Lung (tissue), 12 donors: Measurements from ENCODE around the gene PCDH8. TPM values are rescaled to one million over a fixed set of nuclear protein-coding genes. Genes with fewer than 3 reads are reported as not detected.

Experiments used
- ATAC-seq: fragments of 200-7000 bp; cut with Tn5 transposase; one replicate; pipeline ENCODE4 v1.9.1; 2020; ENCODE audit warnings: moderate number of reproducible peaks; ENCODE audit not compliant: insufficient read depth, low FRiP score
- DNase-seq, 3 donors: peaks; one replicate each; pipeline ENCODE4 v3.0.0-alpha.2; 2013 to 2017
- H3K27ac ChIP-seq, 2 donors: one replicate each; pipeline ENCODE4 v1.5.1; 2013; ENCODE audit warnings: mild to moderate bottlenecking in 2 of 2, moderate library complexity in 2 of 2, control low read depth in 1 of 2, inconsistent platforms in 1 of 2, low read depth in 1 of 2, low read length in 1 of 2
- H3K27me3 ChIP-seq, 3 donors: one replicate each; pipeline ENCODE4 v1.5.1; 2013; ENCODE audit warnings: low read length in 2 of 3; ENCODE audit not compliant: control insufficient read depth in 3 of 3, insufficient read depth in 3 of 3
- H3K36me3 ChIP-seq, 4 donors: one replicate each; pipeline ENCODE4 v1.5.1; 2013; ENCODE audit warnings: low read length in 4 of 4, mild to moderate bottlenecking in 1 of 4, moderate library complexity in 1 of 4; ENCODE audit not compliant: control insufficient read depth in 4 of 4, insufficient read depth in 4 of 4
- H3K4me1 ChIP-seq, 5 donors: one replicate each; pipeline ENCODE4 v1.5.1; 2013; ENCODE audit warnings: low read length in 5 of 5, mild to moderate bottlenecking in 2 of 5, moderate library complexity in 1 of 5; ENCODE audit not compliant: control insufficient read depth in 5 of 5, insufficient read depth in 5 of 5
- H3K4me3 ChIP-seq: one replicate; pipeline ENCODE4 v1.5.1; 2013; ENCODE audit warnings: mild to moderate bottlenecking, control low read depth, moderate library complexity
- H3K9ac ChIP-seq, 2 donors: one replicate each; pipeline ENCODE4 v1.5.1; 2013; ENCODE audit warnings: low read length in 2 of 2, control low read depth in 1 of 2; ENCODE audit not compliant: insufficient read depth in 1 of 2
- H3K9me3 ChIP-seq, 4 donors: one replicate each; pipeline ENCODE4 v1.5.1; 2013; ENCODE audit warnings: low read length in 3 of 4, mild to moderate bottlenecking in 1 of 4, moderate library complexity in 1 of 4; ENCODE audit not compliant: control insufficient read depth in 4 of 4, insufficient read depth in 3 of 4
- WGBS, 2 donors: extraction: QIAGEN DNeasy Blood & Tissue Kit; methylation state at CpG; one replicate each; pipeline ENCODE4 v1.1.7; 2013; 5-methylcytosine and 5-hydroxymethylcytosine counted together
- polyA plus RNA-seq, 2 donors: library from polyadenylated mRNA; stranded (reverse); fragments of 200-250 nt; gene quantifications; one replicate each; pipeline ENCODE4 v1.2.1, GENCODE V29; 2013
- total RNA-seq, 2 donors: library from RNA; depleted of rRNA in 1 of 2; stranded (reverse); fragments of >200 nt in 1 of 2; gene quantifications; one replicate each; pipeline ENCODE4 v1.2.1, GENCODE V29; 2014 to 2021
- TF ChIP-seq, protein P1 (sequence below): IDR thresholded peaks from 2 replicates; pipeline ENCODE4 v1.5.1; 2012; ENCODE audit warnings: mild to moderate bottlenecking; ENCODE audit errors: control extremely low read depth, extremely low read depth
- donor health status: control.
- donor health status: control.
- donor health status: Bipolar disorder and iron deficiency.
- donor health status: healthy.
- donor health status: DM: yes; HTN: yes; CAD: no.

PCDH8 gene
- total and polyA plus RNA-seq, 4 donors = 0.06 to 0.28 TPM; not detected in 2

DNA sequence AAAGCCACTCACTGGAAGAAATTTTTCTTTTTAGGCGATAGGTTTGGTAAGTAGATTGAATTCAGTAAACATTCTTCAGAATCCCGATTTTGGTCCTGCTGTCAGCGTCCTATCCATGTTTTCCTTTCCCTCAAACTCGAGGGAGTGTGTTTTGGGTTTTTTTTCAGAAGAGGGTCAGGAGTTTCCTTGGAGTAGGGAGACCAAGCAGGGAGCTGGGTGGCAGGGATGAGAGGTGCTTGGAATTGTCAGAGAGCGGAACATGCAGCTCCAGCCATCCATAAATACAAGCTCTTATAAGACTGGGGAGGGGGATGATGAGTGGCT, 1.6 kb upstream of the PCDH8 start:
- Histone ChIP-seq H3K27ac (no peak overlapping the region), H3K9ac (no peak overlapping the region), H3K36me3 (no peaks in the 10 kb centered on the region), H3K4me1 (peaks cover 2 to 23% (median 4%) of the 10 kb centered on the region in 5 donors), H3K9me3 (peaks cover 0 to 30% (median 0%) of the 10 kb centered on the region in 4 donors), H3K4me3 (no peak overlapping the region), H3K27me3 (peaks cover 33 to 45% (median 41%) of the 10 kb centered on the region in 3 donors)
- 9 to 11% methylated on average over 5 of the region's 5 CpGs for WGBS, 2 donors
- DNase-seq (no peak), ATAC-seq (no peak)
- TF ChIP-seq, protein P1, sequence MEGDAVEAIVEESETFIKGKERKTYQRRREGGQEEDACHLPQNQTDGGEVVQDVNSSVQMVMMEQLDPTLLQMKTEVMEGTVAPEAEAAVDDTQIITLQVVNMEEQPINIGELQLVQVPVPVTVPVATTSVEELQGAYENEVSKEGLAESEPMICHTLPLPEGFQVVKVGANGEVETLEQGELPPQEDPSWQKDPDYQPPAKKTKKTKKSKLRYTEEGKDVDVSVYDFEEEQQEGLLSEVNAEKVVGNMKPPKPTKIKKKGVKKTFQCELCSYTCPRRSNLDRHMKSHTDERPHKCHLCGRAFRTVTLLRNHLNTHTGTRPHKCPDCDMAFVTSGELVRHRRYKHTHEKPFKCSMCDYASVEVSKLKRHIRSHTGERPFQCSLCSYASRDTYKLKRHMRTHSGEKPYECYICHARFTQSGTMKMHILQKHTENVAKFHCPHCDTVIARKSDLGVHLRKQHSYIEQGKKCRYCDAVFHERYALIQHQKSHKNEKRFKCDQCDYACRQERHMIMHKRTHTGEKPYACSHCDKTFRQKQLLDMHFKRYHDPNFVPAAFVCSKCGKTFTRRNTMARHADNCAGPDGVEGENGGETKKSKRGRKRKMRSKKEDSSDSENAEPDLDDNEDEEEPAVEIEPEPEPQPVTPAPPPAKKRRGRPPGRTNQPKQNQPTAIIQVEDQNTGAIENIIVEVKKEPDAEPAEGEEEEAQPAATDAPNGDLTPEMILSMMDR = no peak

DNA sequence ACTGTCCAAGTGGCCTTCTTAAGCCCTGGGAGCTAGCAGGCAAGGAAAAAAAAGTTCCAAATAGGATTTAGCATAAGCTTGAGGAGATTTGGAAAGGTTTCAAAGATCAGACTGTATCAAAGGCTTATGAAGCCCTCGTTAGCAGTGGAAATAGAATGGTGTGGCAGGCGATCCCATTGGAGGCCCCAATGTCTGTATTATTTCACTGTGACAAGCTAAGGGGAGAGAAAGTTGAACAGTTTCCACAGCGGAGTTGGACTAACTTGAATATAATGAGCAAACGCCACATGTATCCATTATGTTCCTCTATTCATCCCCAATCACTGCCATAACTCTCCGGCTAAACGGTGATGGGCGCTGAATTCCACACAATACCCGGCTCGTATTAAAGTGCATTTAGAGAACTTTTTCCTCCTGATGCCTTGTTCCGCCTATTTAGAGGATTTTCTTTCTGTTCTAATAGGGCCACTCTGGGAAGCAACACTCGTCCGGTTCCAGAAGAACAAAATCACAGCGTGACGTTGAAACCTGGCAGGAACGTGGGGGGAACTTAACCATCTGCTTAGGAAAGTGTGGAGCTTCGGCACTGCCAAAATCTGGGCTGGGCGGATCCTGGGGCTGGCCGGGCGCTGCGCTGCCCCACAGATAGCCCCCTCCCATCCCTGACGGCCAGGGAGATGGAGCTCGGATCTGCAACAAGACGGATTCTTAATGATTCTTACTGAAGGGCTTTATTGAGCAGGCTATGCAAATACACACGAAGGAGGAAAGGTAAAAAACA, 1.0 kb upstream of the PCDH8 start:
- Histone ChIP-seq H3K27me3 (peaks cover 38 to 47% (median 46%) of the 10 kb centered on the region in 3 donors), H3K27ac (no peak overlapping the region), H3K9me3 (peaks cover 0 to 32% (median 0%) of the 10 kb centered on the region in 4 donors), H3K36me3 (no peaks in the 10 kb centered on the region), H3K4me1 (peaks cover 2 to 23% (median 4%) of the 10 kb centered on the region in 5 donors), H3K4me3 (no peak overlapping the region), H3K9ac (no peak overlapping the region)
- TF ChIP-seq, protein P1 = no peak
- ATAC-seq = no peak
- DNase-seq = no peak
- 9 to 10% methylated on average over 24 of the region's 24 CpGs for WGBS, 2 donors

DNA sequence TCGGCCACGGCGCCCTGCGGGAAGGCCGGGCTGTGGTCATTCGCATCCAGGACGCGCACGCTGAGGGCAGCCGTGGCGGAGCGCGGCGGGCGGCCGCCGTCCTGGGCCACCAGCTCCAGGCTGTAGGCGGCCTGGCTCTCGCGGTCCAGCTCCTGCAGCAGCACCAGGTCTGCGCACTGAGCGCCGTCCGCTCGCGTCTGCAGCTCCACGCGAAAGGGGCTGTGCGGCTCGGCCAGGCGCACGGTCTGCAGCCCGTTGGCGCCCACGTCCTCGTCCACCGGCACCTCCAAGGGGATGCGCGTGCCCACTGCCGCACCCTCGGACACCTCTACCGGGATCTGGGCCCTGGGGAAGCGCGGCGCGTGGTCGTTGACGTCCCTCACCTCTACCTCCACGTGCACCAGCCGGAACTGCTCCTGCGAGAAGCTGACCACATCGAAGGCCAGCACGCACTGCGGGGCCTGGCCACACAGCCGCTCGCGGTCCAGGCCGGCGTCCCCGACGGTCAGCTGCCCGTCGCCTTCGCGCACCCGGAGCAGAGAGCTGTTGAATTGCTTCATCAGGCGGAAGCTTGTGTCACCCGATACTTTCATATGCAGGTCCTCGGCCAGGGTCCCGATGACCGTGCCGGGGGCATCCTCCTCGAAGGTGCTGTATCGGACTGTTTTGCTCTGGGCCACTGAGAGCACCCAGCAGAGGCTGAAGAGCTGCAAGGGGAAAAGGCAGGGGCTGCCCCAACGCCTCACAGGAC, 583 bp downstream of the PCDH8 start:
- no peak overlapping the region for H3K9ac ChIP-seq
- peaks cover 40 to 59% (median 57%) of the 10 kb centered on the region in 3 donors for H3K27me3 ChIP-seq
- ATAC-seq (no peak), DNase-seq (no peak)
- peaks cover 2 to 23% (median 4%) of the 10 kb centered on the region in 5 donors for H3K4me1 ChIP-seq
- TF ChIP-seq, protein P1 = no peak
- H3K36me3 ChIP-seq = no peaks in the 10 kb centered on the region
- peaks cover 0 to 33% (median 0%) of the 10 kb centered on the region in 4 donors for H3K9me3 ChIP-seq
- no peak overlapping the region for H3K4me3 ChIP-seq
- 13 to 15% methylated on average over 74 to 75 of the region's 75 CpGs for WGBS, 2 donors
- no peak overlapping the region for H3K27ac ChIP-seq
